SKM-1 treated with dmso at 0.1 percent for 144 hours (cell line): ENCODE data around the gene TPK1.
"Not testable (repeated sequence)": the region's sequence is repeated elsewhere in the genome, so short reads cannot be mapped to it uniquely, and the experiment has no call there.

Experiments used
- DNase-seq: peaks from one replicate; lab custom pipeline; 2025; ENCODE audit not compliant: unreplicated experiment; lab: John Stamatoyannopoulos, UW

The TPK1 gene

GRCh38 chr7:144777889-144778288, 58.0 kb downstream of the TPK1 start:
- not testable (repeated sequence) for DNase-seq

- no peak for DNase-seq
Observed at GRCh38 chr7:144777005-144777839, 58.6 kb downstream of the TPK1 start.

GRCh38 chr7:144776447-144776846, 59.4 kb downstream of the TPK1 start:
- no peak for DNase-seq

DNA sequence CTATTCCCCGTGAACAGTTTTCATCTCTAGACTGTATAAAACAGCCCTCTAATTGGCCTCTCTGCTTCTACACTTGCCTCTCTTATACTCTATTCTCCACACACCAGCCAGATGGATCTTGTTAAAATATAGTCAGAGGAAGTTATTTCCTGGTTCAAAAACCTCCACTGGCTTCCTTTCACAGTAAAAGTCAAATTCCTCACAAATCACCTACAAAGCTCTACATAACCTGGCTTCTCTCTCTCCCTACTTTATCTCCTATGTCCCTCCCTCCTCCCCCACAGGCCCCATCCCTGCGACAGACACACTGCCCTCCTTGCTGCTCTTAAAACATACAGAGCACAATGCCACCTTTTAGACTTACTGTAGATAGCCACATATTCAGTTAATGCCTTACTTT, 60.1 kb downstream of the TPK1 start:
- no peak for DNase-seq

DNA sequence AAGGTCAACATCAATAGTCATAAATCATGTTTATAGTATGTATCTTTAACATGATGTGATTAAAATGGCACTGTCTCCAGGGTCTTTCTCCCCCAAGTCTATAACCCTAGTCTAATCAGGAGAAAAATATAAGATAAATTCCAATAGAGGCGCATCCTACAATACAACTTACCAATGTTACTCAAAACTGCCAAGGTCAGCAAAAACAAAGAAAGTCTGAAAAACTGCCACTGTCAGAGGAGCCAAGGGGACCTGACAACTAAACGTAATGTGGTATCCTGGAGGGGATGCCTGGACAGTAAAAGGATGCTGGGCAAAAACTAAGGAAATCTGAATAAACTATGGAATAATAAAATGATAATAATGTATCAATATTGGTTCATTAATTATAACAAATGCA, 63.9 kb downstream of the TPK1 start:
- DNase-seq, result no peak

GRCh38 chr7:144771174-144771573, 64.7 kb downstream of the TPK1 start:
- no peak for DNase-seq

GRCh38 chr7:144769352-144769751, 66.5 kb downstream of the TPK1 start:
- no peak for DNase-seq

DNA sequence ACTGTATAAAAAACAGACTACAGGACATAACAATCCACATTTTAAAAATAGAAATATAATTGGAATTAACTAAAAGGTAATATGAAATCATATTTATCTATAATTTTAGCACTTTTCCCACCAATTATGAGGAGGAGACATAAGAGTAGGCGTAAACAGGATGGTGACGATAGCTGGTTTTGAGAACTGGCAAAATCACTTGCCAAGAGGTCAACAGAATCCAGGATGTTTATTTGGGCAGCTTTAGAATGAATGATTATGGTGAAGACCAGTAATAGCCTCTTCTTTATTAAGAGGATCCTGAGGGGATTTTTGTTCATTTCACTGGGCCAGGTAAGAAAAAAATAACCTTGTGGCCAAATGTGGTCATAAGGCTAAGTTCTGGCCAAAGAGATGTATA, 67.2 kb downstream of the TPK1 start:
- DNase-seq, result no peak

DNA sequence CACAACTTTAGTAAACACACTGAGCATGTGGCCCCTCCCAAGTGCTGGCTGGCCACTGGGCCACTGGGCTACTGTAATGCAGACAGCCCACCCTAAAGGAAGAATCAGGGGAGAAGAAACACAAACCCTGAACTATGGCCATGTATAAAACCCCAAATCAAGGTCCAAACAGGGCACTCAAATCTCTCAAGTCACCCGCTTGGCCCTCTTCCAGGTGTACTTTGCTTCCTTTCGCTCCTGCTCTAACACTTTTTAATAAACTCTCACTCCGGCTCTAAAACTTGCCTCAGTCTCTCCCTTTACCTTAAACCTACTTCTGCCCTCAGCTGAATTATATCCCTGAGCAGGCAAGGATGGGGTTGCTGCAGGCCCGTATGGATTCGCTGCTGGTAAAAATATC, 72.6 kb downstream of the TPK1 start:
- DNase-seq, result no peak

DNA sequence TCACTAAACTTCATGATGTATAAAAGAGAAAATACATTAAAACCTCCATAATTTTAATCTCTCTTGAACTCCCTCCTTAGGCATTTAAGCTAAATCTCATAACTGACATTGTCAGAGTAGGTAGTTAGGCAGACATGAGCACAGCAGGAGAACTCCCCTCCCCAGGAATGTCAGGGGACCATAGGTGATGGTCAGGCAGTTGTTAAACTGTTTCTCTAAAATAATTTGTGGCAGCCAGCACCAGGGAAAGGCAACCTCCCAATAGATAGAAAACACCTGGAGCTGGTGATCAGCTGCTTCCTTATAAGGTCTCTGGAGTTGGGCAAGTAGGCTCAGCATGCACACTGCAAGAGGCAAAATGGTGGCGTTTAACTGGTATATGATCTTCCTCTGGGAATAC, 73.0 kb downstream of the TPK1 start:
- DNase-seq, result no peak

DNA sequence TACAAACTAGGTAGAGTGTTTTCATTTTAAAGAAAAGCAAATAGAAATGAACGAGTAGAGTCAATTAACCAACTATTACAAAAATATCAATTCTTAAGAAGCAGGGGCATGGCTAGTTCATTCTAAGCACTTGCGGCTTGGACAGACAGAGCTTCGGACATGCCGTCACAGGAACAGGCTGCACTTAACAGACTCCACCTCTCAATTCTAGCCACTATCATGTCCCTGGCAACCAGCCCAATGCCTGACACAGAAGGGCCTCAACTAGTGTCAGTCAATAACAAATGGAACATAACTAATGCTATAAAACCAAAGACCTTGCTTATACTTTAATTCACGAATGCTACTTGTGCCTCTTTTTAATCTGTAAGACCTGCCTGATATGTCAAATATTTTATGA, 74.4 kb downstream of the TPK1 start:
- DNase-seq, result no peak

- DNase-seq, result no peak
Observed at GRCh38 chr7:144759653-144760052, 76.2 kb downstream of the TPK1 start.

GRCh38 chr7:144747936-144748335, 87.9 kb downstream of the TPK1 start:
- DNase-seq, result no peak

GRCh38 chr7:144738708-144739314, 97.0 kb downstream of the TPK1 start:
- peak; percentile 27 for DNase-seq

- no peak for DNase-seq
Observed at GRCh38 chr7:144738146-144738545, 97.7 kb downstream of the TPK1 start.

DNA sequence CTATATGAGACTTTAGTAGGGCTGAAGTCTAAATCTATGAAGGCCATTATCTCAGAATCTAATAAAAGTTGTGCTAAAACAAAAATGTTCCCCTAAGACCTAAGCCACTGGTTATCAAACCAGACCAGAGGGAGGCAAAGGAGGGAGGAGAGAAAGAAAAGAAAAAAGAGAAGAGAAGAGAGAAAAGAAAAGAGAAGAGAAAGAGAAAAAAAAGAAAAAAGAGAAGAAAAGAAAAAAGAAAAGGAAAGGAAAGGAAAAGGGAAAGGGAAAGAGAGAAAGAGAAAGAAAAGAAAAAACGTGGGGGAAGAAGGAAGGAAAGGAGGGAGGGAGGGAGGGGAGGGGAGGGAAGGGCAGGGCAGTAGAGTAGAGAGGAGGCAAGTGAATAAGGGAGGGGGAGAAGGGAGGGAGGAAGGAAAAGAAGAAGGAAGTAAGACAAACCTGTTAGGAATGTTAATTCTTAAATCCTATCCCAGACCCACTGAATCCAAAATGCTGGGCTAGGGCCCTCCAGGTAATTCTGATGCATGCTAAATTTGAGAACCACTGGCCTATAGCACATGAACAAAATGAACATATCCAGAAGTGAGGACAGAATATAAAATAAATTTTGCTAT, 98.9 kb downstream of the TPK1 start:
- no peak for DNase-seq

DNA sequence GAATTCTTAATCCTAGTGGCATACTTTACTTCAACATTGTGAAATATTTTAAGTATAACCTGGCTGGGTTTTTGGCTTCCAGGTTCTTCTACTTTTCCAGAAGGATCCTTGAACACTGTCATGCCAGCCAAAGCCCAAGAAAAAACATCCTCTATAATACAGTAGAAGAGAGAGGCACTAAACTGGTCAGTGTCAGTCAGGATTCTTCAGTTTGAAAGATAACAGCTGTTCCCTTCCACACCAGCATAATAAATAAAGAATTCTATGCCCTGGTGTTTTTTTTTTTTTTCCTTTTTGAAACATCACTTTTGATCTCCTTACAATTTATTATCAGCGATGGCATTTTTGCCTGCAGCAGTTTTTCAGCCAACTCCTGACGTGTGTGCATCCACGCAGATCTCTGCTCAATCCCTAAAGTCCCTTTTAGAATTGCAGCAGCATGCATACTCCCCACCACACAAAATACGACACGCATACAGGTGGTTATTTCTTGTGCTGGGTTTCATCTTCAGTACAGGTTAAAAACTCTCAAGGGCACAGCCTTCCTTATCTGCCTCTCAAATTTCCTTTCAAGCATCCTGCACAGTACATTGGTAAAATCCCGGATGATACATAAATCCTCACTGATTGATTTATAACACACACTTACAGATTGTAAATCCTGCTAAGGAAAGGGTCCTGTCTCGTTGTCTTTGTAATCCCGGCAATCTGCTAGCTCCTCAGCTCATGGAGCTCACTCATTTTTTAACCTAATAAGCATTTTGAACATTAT, 100.2 kb downstream of the TPK1 start:
- DNase-seq, result no peak

DNA sequence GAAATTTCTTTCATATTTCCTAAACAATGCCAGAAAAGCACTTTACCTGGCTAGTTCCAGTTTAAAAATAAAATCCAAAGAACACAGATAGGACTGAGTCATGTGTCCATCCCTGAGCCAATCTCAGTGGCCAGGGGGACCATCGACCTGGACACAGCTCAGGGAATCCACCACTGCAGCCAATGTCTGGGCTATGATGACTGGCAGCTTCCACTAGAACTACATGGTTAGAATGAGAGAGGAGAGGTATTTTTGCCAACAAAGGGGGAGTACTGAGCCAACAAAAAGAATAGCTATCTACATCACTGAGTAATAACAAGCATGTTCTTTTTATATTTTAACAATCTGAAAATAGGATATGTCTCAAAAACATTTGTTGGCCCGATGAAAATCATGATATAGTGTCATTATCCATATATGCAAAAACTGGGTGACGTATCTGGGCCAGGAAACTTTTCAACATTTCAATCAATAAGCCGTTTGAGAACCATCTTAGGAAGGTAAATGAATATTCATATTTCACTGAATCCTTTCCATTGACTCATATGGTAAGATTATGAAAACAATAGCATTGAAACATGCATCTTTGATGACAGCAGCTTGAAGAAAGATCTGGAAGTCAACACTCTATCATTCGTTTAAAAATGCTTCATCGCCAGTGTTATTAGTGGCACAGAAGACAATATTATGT, 104.0 kb downstream of the TPK1 start:
- DNase-seq, result no peak

DNA sequence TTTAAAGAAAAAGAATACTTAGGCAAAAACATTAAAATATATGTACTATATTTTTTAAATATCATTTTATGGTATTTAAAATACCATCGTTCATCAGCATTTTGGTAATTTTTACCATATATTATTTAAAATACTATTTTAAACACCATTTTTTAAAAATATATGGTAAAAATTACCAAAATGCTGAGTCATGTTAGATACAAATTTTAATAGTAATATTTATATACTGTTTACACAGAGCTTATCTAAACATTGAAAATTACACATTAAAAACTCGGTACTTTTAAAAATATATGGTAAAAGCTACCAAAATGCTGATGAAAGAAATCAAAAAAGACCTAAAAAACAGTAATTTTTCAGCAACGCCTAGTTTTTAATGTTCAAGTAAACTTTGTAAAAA, 105.6 kb downstream of the TPK1 start:
- no peak for DNase-seq

DNA sequence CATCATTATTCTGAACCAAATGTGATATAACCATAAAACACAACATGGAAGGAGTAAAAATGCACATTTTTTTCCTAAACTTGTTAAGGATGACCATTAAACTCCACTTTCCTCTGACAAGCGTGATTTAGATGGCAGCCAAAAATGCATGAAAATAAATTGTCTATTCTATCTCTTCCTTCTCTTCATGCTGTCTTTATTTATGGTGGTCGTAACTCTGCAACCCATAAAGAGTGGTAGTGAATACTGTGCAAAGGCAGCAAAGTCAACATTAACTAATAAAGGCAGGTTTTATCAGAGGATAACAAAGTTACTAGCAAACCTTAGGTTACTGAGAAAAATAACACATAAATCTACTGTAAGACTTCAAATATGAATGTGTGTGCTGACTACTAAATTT, 106.6 kb downstream of the TPK1 start:
- DNase-seq, result no peak

DNA sequence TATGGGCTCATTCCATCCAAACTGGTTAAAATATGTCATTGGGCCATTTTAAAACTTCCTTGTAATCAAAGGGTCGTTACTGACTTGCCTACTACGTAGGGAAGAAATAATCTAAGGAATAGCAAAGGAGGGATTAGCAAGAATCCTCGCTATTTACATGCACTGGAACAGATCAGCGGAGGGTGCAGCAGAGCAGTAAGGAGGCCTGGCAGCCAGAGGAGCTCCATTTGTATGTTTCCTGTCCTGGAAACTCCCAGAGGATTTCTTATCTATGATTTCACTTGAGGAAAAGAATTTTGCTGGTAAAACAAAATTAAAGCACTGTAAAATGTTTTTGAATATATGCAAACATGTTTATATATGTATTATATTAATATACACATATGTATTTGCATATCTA, 107.3 kb downstream of the TPK1 start:
- no peak for DNase-seq
